Fibroblast of lung (primary cell): ENCODE results near the gene RAB11FIP3. TPM values are rescaled to one million over a fixed set of nuclear protein-coding genes. Genes with fewer than 3 reads are reported as not detected.

Experiments
- DNase-seq, 2 donors: peaks; one replicate each; pipeline versions ENCODE4 v3.0.0 to v3.0.0-alpha.2; 2010; ENCODE audit warnings: low read depth in 2 of 2
- H2AFZ ChIP-seq: 2 replicates; pipeline ENCODE4 v1.5.1; 2012; ENCODE audit warnings: low read length, control low read depth, inconsistent platforms
- H3K27ac ChIP-seq: 2 replicates; pipeline ENCODE4 v1.5.1; 2011; ENCODE audit warnings: low read length, control low read depth; ENCODE audit not compliant: insufficient read depth
- H3K27me3 ChIP-seq: 2 replicates; pipeline ENCODE4 v1.5.1; 2011; ENCODE audit warnings: mild to moderate bottlenecking, low read length; ENCODE audit not compliant: control insufficient read depth, insufficient read depth
- H3K36me3 ChIP-seq: 2 replicates; pipeline ENCODE4 v1.5.1; 2011; ENCODE audit warnings: low read length; ENCODE audit not compliant: control insufficient read depth, insufficient read depth
- H3K4me1 ChIP-seq: 2 replicates; pipeline ENCODE4 v1.5.1; 2011; ENCODE audit warnings: low read length; ENCODE audit not compliant: control insufficient read depth, insufficient read depth; ENCODE audit errors: extremely low read depth
- H3K4me2 ChIP-seq: 2 replicates; pipeline ENCODE4 v1.5.1; 2011; ENCODE audit warnings: low read length, control low read depth; ENCODE audit not compliant: insufficient read depth; ENCODE audit errors: extremely low read depth
- H3K4me3 ChIP-seq, 4 experiments: fragments of 200-600 bp in 1 of 4; sonication (generic) in 1 of 4; replicated peaks in 1 of 4; 2 replicates each; pipeline ENCODE4 v1.5.1; 2011 to 2016; ENCODE audit warnings: low read length in 4 of 4, low read depth in 3 of 4, mild to moderate bottlenecking in 3 of 4, control low read depth in 2 of 4, inconsistent platforms in 1 of 4, mixed read lengths in 1 of 4; ENCODE audit not compliant: insufficient read depth in 1 of 4; ENCODE audit errors: control extremely low read depth in 1 of 4
- H3K79me2 ChIP-seq: 2 replicates; pipeline ENCODE4 v1.5.1; 2012; ENCODE audit warnings: mild to moderate bottlenecking, low read length, inconsistent platforms; ENCODE audit not compliant: control insufficient read depth, insufficient read depth
- H3K9ac ChIP-seq: 2 replicates; pipeline ENCODE4 v1.5.1; 2011; ENCODE audit warnings: mild to moderate bottlenecking, low read length, control low read depth; ENCODE audit not compliant: insufficient read depth
- H3K9me3 ChIP-seq: 2 replicates; pipeline ENCODE4 v1.5.1; 2012; ENCODE audit warnings: low read depth, low read length; ENCODE audit not compliant: control insufficient read depth, insufficient read depth
- H4K20me1 ChIP-seq: 2 replicates; pipeline ENCODE4 v1.5.1; 2011; ENCODE audit warnings: low read length; ENCODE audit not compliant: control insufficient read depth, insufficient read depth; ENCODE audit errors: extremely low read depth
- CTCF ChIP-seq, 2 donors: IDR thresholded peaks in 1 of 2; conservative IDR thresholded peaks in 1 of 2; 1 replicate in 1 of 2; 2 replicates in 1 of 2; pipeline ENCODE4 v1.5.1; 2011 to 2012; ENCODE audit warnings: low read length in 2 of 2, control low read depth in 1 of 2, inconsistent platforms in 1 of 2, low read depth in 1 of 2, mild to moderate bottlenecking in 1 of 2
- EZH2 ChIP-seq: IDR thresholded peaks from 2 replicates; pipeline ENCODE4 v1.5.1; 2012; ENCODE audit warnings: low read length, control low read depth, mild to moderate bottlenecking; ENCODE audit errors: missing control alignments
- polyA plus RNA-seq, 2 donors: library from polyadenylated mRNA; depleted of rRNA in 1 of 2; stranded (reverse) in 1 of 2; unstranded in 1 of 2; fragments of >200 nt; gene quantifications; 2 replicates each; pipeline ENCODE4 v1.2.1, GENCODE V29; 2011 to 2012; ENCODE audit warnings: missing spikeins in 1 of 2
- total RNA-seq: library from RNA; depleted of rRNA; stranded (reverse); fragments of >200 nt; gene quantifications from 2 replicates; pipeline ENCODE4 v1.2.1, GENCODE V29; 2014

Gene RAB11FIP3
- total and polyA plus RNA-seq, 2 donors (not counting 1 experiment from before 2014, with no cell fraction given): 7.3 to 22.1 TPM

- no peak overlapping the region for H3K27ac ChIP-seq
- H3K36me3 ChIP-seq: no peaks in the 10 kb centered on the region
- TF ChIP-seq CTCF (conservative IDR thresholded peaks at IDR 0.05 in 1 of 2, IDR thresholded peaks at IDR 0.05 in 1 of 2; ENCODE audit: low read depth in 1 of 2, low read length in 2 of 2) (no peak), EZH2 (no peak)
- peaks cover 19% of the 10 kb centered on the region for H3K27me3 ChIP-seq
- H3K4me2 ChIP-seq: no peak overlapping the region
- no peak overlapping the region for H3K4me3 ChIP-seq
- no peak for DNase-seq
- H3K9me3 ChIP-seq: no peaks in the 10 kb centered on the region
- no peak overlapping the region for H2AFZ ChIP-seq
- H3K9ac ChIP-seq: no peak overlapping the region
- no peaks in the 10 kb centered on the region for H3K79me2 ChIP-seq
- H3K4me1 ChIP-seq: peaks cover 13% of the 10 kb centered on the region
- no peaks in the 10 kb centered on the region for H4K20me1 ChIP-seq
These were observed 137.7 kb downstream of the RAB11FIP3 start for GRCh38 chr16:563072-563644.

- peaks cover 17% of the 10 kb centered on the region for H3K4me1 ChIP-seq
- H3K27me3 ChIP-seq: peaks cover 11% of the 10 kb centered on the region
- H3K9me3 ChIP-seq: no peaks in the 10 kb centered on the region
- H3K4me3 ChIP-seq: no peak overlapping the region
- no peak for DNase-seq
- no peaks in the 10 kb centered on the region for H3K36me3 ChIP-seq
- H4K20me1 ChIP-seq: no peaks in the 10 kb centered on the region
- no peak overlapping the region for H3K27ac ChIP-seq
- H3K4me2 ChIP-seq: no peak overlapping the region
- H3K9ac ChIP-seq: no peak overlapping the region
- no peak overlapping the region for H2AFZ ChIP-seq
- TF ChIP-seq CTCF (conservative IDR thresholded peaks at IDR 0.05 in 1 of 2, IDR thresholded peaks at IDR 0.05 in 1 of 2; ENCODE audit: low read depth in 1 of 2, low read length in 2 of 2): no peak
- no peaks in the 10 kb centered on the region for H3K79me2 ChIP-seq
These were observed 139.4 kb downstream of the RAB11FIP3 start for GRCh38 chr16:564690-565418.

GRCh38 chr16:565419-566330 lies 140.2 kb downstream of the RAB11FIP3 start:
- no peaks in the 10 kb centered on the region for H4K20me1 ChIP-seq
- peak overlapping the region; percentile 7 for H3K9ac ChIP-seq
- TF ChIP-seq EZH2: no peak
- no peak for TF ChIP-seq CTCF (conservative IDR thresholded peaks at IDR 0.05 in 1 of 2, IDR thresholded peaks at IDR 0.05 in 1 of 2; ENCODE audit: low read depth in 1 of 2, low read length in 2 of 2)
- H3K27ac ChIP-seq: no peak overlapping the region
- H3K4me2 ChIP-seq: no peak overlapping the region
- peaks cover 2% of the 10 kb centered on the region for H3K79me2 ChIP-seq
- no peaks in the 10 kb centered on the region for H3K9me3 ChIP-seq
- DNase-seq: peak; percentile 9 to 22
- no peak overlapping the region for H3K4me3 ChIP-seq
- H3K27me3 ChIP-seq: peaks cover 11% of the 10 kb centered on the region
- H3K36me3 ChIP-seq: no peaks in the 10 kb centered on the region
- H3K4me1 ChIP-seq: peaks cover 17% of the 10 kb centered on the region
- no peak overlapping the region for H2AFZ ChIP-seq
